Type B pancreatic cell (in vitro differentiated cells): ENCODE results near the gene BANP. TPM values are rescaled to one million over a fixed set of nuclear protein-coding genes. Genes with fewer than 3 reads are reported as not detected.
"Not testable (repeated sequence)": the region's sequence is repeated elsewhere in the genome, so short reads cannot be mapped to it uniquely, and the experiment has no call there.

ENCODE experiments used
- DNase-seq: peaks from one replicate; pipeline ENCODE4 v3.0.0; 2021; ENCODE audit warnings: mixed read lengths; ENCODE audit not compliant: unreplicated experiment; ENCODE audit errors: extremely low spot score
- H3K27ac Mint-ChIP-seq: 2 replicates; pipeline ENCODE4 v1.8.0; 2021; ENCODE audit warnings: mild to moderate bottlenecking, mixed read lengths
- H3K27me3 Mint-ChIP-seq: 2 replicates; pipeline ENCODE4 v1.8.0; 2021; ENCODE audit warnings: mixed read lengths
- H3K36me3 Mint-ChIP-seq: 2 replicates; pipeline ENCODE4 v1.8.0; 2021; ENCODE audit warnings: mixed read lengths
- H3K4me1 Mint-ChIP-seq: one replicate; pipeline ENCODE4 v1.8.0; 2021; ENCODE audit warnings: mixed read lengths; ENCODE audit not compliant: unreplicated experiment
- H3K4me3 Mint-ChIP-seq: 2 replicates; pipeline ENCODE4 v1.8.0; 2021; ENCODE audit warnings: mild to moderate bottlenecking, mixed read lengths
- H3K9me3 Mint-ChIP-seq: 2 replicates; pipeline ENCODE4 v1.8.0; 2021; ENCODE audit warnings: mixed read lengths
- CTCF ChIP-seq: fragments of 200-600 bp; sonication (generic); conservative IDR thresholded peaks from 2 replicates; pipeline ENCODE4 v1.5.0; 2021; ENCODE audit warnings: antibody characterized with exemption, mild to moderate bottlenecking
- total RNA-seq: library from RNA; stranded (reverse); gene quantifications from 2 replicates; pipeline ENCODE4 v1.2.1, GENCODE V29; 2021; ENCODE audit warnings: low replicate concordance

The BANP gene
- total RNA-seq, 1 donor from 2014 or later, result 36.9 TPM

GRCh38 chr16:87993901-87994300 is 42.7 kb downstream of the BANP start:
- no peak for TF ChIP-seq CTCF
- Mint-ChIP-seq H3K4me3 (no peak overlapping the region), H3K27ac (no peak overlapping the region), H3K9me3 (no peaks in the 10 kb centered on the region), H3K27me3 (no peaks in the 10 kb centered on the region), H3K36me3 (peaks cover 19% of the 10 kb centered on the region), H3K4me1 (no peaks in the 10 kb centered on the region)
- no peak for DNase-seq

- DNase-seq, result no peak
- no peak overlapping the region for H3K4me3 Mint-ChIP-seq
- TF ChIP-seq CTCF, result no peak
- H3K27ac Mint-ChIP-seq, result no peak overlapping the region
- H3K4me1 Mint-ChIP-seq, result no peaks in the 10 kb centered on the region
- no peaks in the 10 kb centered on the region for H3K27me3 Mint-ChIP-seq
- peaks cover 10% of the 10 kb centered on the region for H3K36me3 Mint-ChIP-seq
- H3K9me3 Mint-ChIP-seq, result no peaks in the 10 kb centered on the region
These were observed 44.4 kb downstream of the BANP start for GRCh38 chr16:87995644-87996043.

- Mint-ChIP-seq H3K9me3 (no peaks in the 10 kb centered on the region), H3K27me3 (no peaks in the 10 kb centered on the region), H3K36me3 (peaks cover 5% of the 10 kb centered on the region), H3K4me3 (no peak overlapping the region), H3K4me1 (no peaks in the 10 kb centered on the region), H3K27ac (no peak overlapping the region)
- no peak for DNase-seq
- no peak for TF ChIP-seq CTCF
These were observed 46.0 kb downstream of the BANP start for GRCh38 chr16:87996962-87997880.

- not testable (repeated sequence) for H3K27ac Mint-ChIP-seq, H3K4me3 Mint-ChIP-seq, DNase-seq, H3K4me1 Mint-ChIP-seq, H3K36me3 Mint-ChIP-seq, H3K27me3 Mint-ChIP-seq, H3K9me3 Mint-ChIP-seq
These were observed 47.1 kb downstream of the BANP start for GRCh38 chr16:87998184-87998793.

- not testable (repeated sequence) for H3K27me3 Mint-ChIP-seq, H3K27ac Mint-ChIP-seq, H3K36me3 Mint-ChIP-seq, H3K4me3 Mint-ChIP-seq, H3K4me1 Mint-ChIP-seq, H3K9me3 Mint-ChIP-seq, DNase-seq
These were observed 47.8 kb downstream of the BANP start for GRCh38 chr16:87998992-87999391.

- H3K36me3 Mint-ChIP-seq, result peaks cover 14% of the 10 kb centered on the region
- no peaks in the 10 kb centered on the region for H3K27me3 Mint-ChIP-seq
- H3K9me3 Mint-ChIP-seq, result no peaks in the 10 kb centered on the region
- no peak for DNase-seq
- H3K27ac Mint-ChIP-seq, result no peak overlapping the region
- TF ChIP-seq CTCF, result no peak
- H3K4me1 Mint-ChIP-seq, result no peaks in the 10 kb centered on the region
- no peak overlapping the region for H3K4me3 Mint-ChIP-seq
These were observed 51.0 kb downstream of the BANP start for GRCh38 chr16:88002211-88002610.
